GM12872 (cell line): ENCODE data around the gene CEP44.

Experiments used
- CTCF ChIP-seq: IDR thresholded peaks from 3 replicates; pipeline ENCODE4 v1.5.1; 2011; ENCODE audit warnings: low read depth, mild to moderate bottlenecking, low read length, moderate library complexity; ENCODE audit not compliant: insufficient read depth

CEP44 gene

GRCh38 chr4:174254613-174255012 is 29.1 kb upstream of the CEP44 start:
- TF ChIP-seq CTCF: no peak

- no peak for TF ChIP-seq CTCF
These were observed 28.3 kb upstream of the CEP44 start for GRCh38 chr4:174255374-174255773.

DNA sequence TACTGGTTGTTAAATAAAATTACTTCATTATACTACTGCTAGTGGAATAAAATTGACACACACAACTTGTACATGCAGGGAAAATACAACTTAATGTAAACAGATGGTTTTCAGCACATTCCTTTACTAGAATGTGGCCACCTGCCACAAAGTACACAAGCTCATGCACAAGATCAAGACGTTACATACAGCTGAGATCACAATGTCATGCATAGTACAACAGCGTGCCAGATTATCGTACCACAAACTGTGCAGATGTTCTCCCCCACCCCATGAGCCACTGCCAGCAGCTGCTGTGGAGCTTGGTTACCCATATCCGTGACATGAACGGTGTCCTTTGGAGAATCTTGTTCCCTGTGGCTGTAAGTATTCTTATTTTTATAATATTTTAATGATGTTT is 27.9 kb upstream of the CEP44 start:
- TF ChIP-seq CTCF: no peak

DNA sequence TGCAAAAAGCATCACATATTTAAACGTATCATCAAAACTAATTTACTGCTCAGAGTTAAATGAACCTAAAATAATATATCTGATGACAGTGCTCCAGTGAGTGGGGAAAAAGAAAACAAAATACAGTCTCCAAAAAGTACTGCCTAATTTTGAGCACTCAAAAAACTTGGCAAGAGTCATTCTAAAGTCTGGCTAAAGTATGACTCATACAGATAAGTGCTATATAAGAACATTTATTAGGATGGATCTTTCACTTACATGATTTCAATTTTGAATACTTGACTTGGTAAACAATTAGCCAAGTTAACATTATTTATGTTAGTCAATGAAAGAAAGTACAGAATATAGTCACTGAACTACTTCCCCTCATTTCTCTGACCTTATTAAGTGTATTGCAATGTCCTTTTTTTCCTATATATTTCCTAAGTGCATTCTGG is 27.4 kb upstream of the CEP44 start:
- no peak for TF ChIP-seq CTCF

DNA sequence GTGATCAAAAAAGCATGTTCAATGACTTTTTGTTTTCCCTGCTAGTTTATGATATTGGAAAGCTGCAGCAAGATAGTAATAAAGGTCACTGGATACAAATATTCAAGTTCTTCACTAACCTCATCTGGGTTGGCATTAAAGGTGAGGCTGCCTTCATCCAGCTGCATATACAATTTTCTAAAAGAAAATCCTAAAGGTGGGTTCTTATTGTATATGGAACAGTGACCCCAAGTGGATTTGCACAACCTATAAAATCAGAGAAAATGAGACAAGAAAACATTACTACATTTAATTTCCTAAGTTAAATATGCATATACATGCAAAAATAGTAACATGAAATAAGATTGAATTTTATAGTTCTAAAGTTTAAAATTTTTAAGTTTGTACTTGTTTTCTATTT is 24.1 kb upstream of the CEP44 start:
- TF ChIP-seq CTCF: no peak

DNA sequence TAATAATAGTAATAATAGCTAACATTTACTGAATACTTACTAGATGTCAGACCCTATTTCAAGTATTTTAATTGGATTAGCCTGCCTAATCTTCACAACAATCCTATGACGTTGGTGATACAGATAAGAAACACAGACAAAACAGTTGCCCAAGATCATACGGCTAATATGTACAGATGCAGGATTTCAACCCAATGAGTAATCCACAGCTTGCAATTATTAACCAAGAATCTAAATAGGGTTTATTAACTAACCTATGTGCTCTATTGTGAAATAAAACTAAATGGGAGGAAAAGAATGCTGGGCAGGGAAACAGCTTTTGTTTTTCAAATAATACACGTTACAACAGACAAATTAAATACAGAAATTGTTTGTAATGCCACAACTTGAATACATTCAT is 23.6 kb upstream of the CEP44 start:
- no peak for TF ChIP-seq CTCF

DNA sequence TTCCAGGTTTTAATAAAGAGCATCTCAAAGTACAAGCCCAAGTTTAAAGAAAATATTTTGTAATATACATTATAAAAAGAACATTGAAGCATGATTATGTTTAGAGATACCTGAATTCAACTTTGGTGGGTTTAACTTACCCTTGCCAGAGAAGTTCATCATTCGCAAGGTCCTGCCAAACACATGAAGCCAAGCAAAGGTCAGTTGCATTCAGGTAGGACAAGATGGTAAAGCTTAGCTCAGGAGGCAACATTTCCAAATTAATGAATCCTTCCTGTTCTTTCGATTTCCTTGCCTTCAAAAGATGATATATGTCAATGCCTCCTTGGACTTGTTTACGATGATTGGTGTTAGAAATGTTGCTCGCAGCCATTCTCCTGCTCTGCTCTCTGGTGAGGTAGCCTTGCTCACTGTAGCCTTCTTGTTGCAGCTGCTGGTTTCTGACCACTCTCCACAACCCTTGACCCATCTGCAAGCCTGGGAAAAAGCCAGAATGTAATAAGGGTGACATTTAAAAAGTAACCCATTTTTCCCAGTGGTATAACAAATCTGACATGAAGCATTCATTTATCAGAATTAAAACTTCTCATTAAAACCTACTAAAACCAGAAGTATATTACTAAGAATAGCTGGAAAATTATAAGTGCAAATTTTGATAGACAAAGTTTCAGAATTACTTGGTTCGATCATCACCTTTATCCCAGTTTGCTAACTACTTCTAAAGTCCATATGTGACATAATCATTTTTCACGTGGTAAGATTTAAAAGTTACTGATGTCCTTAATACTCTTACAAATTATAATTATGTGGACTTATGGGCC is 20.9 kb upstream of the CEP44 start:
- no peak for TF ChIP-seq CTCF
